ENCODE measurements around the gene ZNHIT3.
"Not testable (repeated sequence)": the region's sequence is repeated elsewhere in the genome, so short reads cannot be mapped to it uniquely, and the experiment has no call there.

Gene ZNHIT3

GRCh38 chr17:36484021-36484420 is 2.5 kb upstream of the ZNHIT3 start:
- not testable (repeated sequence) for DNase-seq (ENCODE audit: low spot score)

GRCh38 chr17:36485027-36485426 is 1.5 kb upstream of the ZNHIT3 start:
- DNase-seq (ENCODE audit: low spot score): no peak

DNA sequence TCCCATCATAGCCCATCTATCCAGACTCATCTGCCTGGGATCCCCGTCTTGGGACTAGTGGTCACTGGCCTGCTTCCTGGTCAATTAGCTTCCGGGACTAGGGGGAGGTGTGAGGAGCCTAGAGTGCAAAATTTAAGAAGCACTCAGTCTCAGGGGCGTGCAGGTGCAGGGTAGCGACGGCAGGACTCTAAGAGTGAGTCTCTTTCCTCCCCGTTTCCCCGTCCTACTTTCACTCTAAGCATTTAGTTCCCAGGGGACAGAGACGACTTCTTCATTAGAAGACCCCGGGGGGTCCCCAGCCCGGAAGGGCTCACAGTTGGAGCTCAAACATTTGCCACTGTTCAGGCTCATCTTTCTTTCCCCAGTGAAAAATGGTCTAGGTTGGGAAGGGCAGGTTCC is 677 bp upstream of the ZNHIT3 start:
- peak; percentile 56 for DNase-seq (ENCODE audit: low spot score)

- DNase-seq (ENCODE audit: low spot score): no peak
These were observed 7.5 kb downstream of the ZNHIT3 start for GRCh38 chr17:36493956-36494355.

- DNase-seq (ENCODE audit: low spot score): no peak
These were observed 8.2 kb downstream of the ZNHIT3 start for GRCh38 chr17:36494674-36495073.

- DNase-seq (ENCODE audit: low spot score): no peak
These were observed 8.6 kb downstream of the ZNHIT3 start for GRCh38 chr17:36495076-36495578.

DNA sequence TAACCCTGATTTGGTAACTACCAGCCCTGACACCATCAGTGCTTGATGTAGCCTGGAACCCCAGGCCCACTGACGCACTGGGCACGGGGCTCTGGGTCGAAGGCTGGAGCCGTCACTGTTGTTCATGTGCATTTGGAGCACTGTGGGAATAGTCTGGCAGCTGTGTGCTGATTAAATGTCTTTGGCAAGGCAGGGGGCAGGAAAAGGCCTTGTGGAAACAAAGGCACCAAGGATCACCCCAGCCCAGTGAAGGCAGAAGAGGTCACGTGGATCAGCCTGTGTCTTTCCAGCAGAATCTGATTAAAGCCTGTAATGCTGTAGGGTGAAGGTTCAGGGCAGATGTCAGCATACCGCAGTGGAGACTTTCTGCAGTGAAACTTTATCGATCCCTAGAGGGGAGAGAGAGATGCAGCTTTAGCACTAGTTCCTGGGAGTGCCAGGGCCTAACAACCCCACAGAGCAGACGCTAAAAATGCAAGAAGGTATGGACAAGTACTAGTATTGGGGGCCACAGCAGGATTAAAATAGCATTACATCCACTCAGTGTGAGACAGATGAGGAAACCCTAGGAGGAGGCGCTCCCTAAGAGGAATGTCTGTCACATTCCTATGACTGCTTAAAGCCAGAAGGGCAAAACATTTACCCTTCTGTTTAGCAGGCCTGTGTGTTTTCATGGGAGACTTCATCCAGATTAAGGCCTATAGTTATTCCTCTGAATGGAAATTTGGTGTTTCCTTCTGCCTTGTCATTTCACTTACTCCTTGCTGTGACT is 9.7 kb downstream of the ZNHIT3 start:
- DNase-seq (ENCODE audit: low spot score): no peak

- DNase-seq (ENCODE audit: low spot score): no peak
These were observed 11.7 kb downstream of the ZNHIT3 start for GRCh38 chr17:36498155-36498554.

GRCh38 chr17:36498560-36499300 is 12.2 kb downstream of the ZNHIT3 start:
- DNase-seq (ENCODE audit: low spot score): no peak

DNA sequence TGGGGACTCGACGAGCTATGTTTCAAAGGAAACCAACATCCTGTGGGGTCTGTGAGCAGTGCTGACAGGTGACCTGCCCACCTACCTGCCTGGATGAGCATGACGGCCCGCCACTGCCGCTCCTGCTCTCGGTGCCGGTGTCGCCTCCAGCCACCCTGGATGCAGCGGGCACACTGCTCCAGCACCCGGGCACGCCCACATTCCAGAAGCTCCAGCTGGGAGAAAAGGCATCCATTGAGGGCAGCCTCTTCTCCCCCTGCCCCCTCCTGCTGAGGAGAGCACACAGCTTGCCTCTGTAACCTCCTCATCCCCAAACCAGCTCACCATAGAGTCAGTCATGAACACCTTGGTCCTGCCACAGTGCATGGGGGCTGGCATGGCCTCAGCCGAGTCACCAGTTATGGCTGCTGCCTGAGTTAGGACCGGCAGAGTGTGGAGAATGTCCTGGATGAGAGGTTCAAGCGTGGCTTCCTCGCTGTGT is 14.3 kb downstream of the ZNHIT3 start:
- DNase-seq (ENCODE audit: low spot score): no peak

- DNase-seq (ENCODE audit: low spot score): no peak
These were observed 14.9 kb downstream of the ZNHIT3 start for GRCh38 chr17:36501351-36501750.

DNA sequence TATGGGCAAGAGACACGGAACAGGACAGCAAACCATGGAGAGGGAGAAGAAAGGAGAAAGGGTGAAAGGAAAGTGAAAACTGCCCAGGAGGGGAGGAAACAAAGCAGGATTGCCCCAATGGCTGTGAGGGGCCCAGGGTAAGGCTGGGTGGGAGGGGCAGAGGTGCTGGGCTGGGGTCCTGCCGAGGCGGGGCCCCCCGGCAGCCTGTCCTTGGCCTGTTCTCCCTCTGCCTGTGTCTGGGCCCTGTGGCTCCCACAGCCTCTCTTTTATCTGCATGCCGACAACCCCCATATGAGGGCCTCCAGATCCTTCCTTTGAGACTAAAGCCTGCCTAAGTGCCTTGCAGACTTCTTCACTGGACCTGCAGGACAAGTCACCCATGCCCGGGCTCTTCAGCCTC is 15.5 kb downstream of the ZNHIT3 start:
- no peak for DNase-seq (ENCODE audit: low spot score)

DNA sequence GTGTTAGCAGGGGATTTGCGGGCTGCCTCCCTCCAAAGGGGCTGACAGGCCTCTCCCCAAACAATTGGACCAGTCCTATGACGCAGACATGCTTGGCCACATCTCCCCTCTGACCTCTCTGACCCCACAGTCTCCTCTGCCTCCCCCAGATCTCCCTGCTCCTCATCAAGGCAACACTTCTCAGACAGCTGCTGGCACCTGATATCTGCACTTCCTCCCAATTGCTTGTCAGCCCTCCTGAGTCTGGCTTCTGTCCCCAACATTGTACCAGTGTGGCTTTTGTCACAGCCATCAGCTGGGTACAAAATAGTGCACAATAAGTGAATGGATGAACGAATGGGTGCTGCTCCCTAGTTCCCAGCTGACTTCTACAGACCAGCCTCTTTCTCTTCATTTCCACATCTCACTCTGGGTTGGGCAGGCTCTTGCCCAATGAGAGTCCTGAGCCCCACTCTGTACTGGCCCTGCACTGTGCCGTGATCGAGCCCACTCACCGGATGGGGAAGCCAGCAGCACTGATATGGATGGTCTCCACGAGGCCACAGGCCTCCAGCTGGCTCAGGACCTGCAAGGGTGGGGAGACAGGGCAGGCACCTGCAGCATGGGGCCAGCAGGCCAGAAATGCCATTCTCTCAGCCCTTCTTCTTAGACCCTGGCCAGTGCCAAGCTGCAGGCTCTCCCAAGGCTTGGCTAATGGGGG is 17.1 kb downstream of the ZNHIT3 start:
- no peak for DNase-seq (ENCODE audit: low spot score)

DNA sequence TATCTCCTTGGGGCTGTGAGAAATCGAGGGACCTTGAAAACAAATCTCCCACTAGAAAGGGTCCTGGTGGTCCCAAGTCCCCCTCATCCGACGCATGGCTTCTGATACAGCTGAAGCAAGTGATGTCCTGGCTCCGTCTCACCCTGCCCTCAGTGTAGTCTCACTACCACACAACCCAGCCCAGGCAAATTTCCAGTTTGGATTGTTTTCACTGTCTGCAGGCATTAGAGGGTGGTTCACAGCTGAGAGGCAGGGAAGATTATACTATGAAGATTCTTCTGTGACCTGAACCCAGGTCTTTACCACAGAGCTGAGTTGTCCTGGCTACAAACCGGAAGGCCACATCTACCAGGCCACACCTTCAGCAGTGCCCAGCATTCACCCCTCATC is 17.7 kb downstream of the ZNHIT3 start:
- DNase-seq (ENCODE audit: low spot score): no peak

DNA sequence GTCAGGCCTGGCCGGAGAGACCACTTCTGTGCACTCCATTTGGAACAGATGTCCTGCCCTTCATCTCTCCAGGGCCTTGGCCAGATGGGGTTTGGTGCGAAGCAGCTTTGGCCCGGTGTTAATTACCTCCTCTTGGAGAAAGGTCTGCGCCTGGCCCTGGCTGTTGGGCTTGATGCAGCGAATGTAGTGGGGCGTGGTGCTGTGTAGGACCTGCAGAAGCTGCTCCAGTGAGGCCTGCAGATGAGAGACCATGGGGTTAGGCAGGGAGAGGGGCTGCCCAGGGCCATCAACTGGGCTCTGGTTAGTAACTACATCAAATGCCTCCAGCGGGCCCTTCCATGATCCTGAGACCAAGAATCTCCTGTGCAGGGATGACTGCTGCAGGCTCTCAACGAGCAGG is 18.7 kb downstream of the ZNHIT3 start:
- no peak for DNase-seq (ENCODE audit: low spot score)

DNA sequence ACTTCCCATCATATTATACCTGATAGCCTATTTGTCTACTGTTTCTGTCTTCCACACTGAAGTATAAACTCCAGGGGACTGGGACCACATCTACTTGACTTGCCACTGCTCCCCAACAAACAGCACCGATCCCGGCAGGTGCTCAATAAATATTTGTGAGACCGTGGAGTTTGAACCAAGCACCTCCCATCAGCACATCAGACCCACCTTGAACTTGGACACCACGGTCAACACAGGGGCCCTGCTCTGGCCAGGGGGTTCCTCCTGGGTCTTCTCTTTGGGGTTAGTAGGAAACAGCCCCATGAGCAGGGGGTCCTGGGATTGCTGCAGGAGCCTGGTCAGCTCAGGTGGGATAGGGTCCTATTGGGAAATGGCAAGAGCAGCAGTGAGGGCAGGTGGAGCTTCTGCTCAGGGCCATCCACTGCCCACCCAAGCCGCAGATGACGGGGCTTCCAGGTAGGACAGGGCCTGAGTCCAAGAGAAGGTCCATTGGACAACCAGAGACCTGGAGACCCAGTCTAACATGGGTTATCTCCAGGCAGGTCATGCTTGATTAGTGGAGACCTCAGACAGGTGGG is 19.9 kb downstream of the ZNHIT3 start:
- no peak for DNase-seq (ENCODE audit: low spot score)

GRCh38 chr17:36506831-36507230 is 20.4 kb downstream of the ZNHIT3 start:
- DNase-seq (ENCODE audit: low spot score): no peak

DNA sequence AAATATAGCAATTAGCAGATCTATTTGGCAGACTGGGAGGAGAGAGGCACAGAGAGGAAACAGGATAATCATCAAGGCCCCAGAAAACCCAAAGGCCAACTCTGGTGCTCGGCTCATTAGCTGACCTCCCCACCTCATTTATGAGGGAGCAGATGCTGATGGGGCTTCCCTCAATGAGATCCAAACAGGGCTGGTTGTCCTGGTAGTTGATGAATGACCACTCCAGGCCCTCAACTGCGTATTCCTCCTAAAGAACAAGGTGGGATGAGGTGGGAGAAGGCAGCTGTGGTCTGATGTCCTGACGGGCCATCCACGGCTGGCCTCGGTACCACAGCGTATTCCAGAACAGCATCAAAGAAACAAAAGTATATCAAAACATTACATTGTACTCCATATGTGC is 20.8 kb downstream of the ZNHIT3 start:
- no peak for DNase-seq (ENCODE audit: low spot score)

- not testable (repeated sequence) for DNase-seq (ENCODE audit: low spot score)
These were observed 22.0 kb downstream of the ZNHIT3 start for GRCh38 chr17:36508439-36508838.

GRCh38 chr17:36509272-36509985 is 22.9 kb downstream of the ZNHIT3 start:
- no peak for DNase-seq (ENCODE audit: low spot score)

DNA sequence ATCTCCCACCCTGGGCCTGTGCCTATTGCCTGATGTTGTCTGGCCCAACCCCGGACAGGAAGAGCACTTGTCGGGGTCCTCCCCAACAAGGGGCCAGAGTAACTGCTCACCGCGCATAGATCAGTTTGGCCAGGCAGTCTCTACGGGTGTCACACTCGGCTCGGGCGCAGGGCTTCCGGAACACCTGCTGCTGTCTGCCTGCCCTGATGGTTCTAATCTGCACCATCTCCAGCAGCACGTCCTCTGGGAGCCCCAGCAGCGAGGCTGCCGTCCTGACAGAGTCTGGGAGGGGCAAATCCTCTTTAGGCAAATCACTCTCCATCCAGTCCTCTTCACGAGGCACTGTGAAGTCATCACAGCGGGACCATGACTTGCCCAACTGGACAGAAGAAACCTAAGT is 24.2 kb downstream of the ZNHIT3 start:
- DNase-seq (ENCODE audit: low spot score): no peak

DNA sequence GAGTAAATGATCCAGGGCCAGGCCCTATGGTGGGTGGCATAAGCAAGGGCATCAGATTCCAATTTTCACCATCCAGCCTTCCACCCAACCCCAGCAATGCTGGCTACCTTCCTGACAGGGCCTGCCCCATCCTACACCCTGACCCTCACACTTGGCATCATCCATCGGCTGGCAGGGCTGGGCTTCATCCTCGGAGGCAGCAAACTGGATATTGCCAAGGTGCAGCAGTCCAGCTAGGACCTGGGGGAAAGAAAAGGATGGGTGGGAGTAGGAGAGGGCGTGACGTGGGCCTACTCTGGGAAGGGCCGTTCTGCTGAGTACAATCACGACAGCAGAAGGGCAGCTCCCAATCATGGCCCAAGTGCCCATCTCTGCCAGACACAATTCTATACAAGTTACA is 24.7 kb downstream of the ZNHIT3 start:
- DNase-seq (ENCODE audit: low spot score): no peak
